ENCODE data around the gene EHMT1.

Gene EHMT1

DNA sequence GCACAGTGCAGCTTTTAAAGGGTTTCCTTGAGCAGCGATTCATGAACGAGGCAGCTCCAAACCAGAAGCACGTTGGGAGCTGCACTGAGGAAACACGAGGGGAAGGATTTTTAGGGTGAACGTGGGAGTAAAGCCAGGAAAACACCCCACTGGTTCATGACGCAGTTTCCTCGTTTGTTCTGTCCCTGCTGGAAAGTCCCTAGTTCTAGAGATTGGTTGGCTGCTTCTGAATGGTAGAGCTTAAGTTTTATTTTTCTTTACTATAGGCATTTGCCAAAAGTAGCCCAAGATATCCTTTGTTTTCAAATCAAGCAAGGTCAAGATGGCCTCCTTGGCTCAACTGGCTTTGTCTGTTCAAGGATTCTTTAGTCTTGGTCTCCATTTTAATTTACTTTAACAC lies 142.2 kb downstream of the EHMT1 start:
- intact Hi-C loops (cut with DNase I; ENCODE audit: low total_unique reads), result no loop called here
- Histone ChIP-seq H3K36me3 (peaks cover 40 to 91% (median 79%) of the 10 kb centered on the region in 3 donors), H3K4me1 (no peaks in the 10 kb centered on the region), H3K4me3 (no peak overlapping the region), H3K27me3 (no peaks in the 10 kb centered on the region), H3K9me3 (no peaks in the 10 kb centered on the region), H3K27ac (no peak overlapping the region)
- no peak for DNase-seq
- TF ChIP-seq, protein P1, sequence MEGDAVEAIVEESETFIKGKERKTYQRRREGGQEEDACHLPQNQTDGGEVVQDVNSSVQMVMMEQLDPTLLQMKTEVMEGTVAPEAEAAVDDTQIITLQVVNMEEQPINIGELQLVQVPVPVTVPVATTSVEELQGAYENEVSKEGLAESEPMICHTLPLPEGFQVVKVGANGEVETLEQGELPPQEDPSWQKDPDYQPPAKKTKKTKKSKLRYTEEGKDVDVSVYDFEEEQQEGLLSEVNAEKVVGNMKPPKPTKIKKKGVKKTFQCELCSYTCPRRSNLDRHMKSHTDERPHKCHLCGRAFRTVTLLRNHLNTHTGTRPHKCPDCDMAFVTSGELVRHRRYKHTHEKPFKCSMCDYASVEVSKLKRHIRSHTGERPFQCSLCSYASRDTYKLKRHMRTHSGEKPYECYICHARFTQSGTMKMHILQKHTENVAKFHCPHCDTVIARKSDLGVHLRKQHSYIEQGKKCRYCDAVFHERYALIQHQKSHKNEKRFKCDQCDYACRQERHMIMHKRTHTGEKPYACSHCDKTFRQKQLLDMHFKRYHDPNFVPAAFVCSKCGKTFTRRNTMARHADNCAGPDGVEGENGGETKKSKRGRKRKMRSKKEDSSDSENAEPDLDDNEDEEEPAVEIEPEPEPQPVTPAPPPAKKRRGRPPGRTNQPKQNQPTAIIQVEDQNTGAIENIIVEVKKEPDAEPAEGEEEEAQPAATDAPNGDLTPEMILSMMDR (IDR thresholded peaks at IDR 0.05), result no peak

DNA sequence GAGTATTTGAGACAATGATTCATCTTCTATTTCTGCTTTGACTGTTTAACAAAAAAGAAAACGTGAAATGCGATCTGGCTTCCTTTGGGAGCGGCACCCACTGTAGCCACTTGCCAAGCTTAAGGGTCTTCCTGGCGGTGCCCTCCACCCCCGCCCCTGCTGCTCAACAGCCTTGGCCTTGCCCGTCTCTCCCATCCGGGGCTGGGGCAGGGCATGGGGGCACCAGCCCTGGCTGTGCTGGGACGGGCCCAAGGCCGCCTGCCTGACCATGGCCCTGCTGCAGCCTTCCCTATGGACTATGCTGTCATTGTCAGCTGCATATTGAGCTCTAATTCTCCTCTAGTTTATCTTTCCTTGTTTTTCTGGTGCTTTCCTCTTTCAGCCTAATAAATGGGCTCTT lies 143.0 kb downstream of the EHMT1 start:
- Histone ChIP-seq H3K4me1 (no peaks in the 10 kb centered on the region), H3K36me3 (peaks cover 44 to 95% (median 84%) of the 10 kb centered on the region in 3 donors), H3K4me3 (no peak overlapping the region), H3K27me3 (no peaks in the 10 kb centered on the region), H3K9me3 (no peaks in the 10 kb centered on the region), H3K27ac (no peak overlapping the region)
- no peak for DNase-seq
- TF ChIP-seq, protein P1 (IDR thresholded peaks at IDR 0.05), result no peak
- intact Hi-C loops (cut with DNase I; ENCODE audit: low total_unique reads), result no loop called here

DNA sequence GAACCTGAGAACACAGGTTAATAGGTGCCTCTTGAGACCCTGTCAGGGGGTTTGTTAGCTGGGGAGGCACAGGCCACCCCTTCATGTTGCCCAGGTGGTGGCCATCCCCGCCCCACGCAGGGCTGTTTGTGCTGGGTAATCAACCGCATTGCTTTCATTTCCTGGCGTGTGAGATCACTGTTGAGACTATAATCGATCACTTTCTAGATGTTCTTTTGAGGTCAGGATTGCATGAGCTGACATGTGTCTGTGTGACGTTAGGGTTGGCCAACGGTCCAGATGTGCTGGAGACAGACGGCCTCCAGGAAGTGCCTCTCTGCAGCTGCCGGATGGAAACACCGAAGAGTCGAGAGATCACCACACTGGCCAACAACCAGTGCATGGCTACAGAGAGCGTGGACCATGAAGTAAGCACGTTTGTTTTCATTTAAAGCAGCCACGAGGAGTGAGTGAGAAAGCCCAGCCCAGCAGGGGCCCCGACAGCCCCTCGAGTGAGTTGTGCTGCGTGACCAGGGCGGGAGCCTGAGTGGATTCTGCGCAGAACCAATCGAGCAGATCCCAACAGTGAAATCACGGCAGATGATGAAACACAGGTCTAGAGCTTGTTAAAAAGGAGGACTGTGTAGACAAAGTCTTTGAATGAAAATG lies 143.7 kb downstream of the EHMT1 start:
- H3K27me3 ChIP-seq, result no peaks in the 10 kb centered on the region
- no peaks in the 10 kb centered on the region for H3K4me1 ChIP-seq
- no peak overlapping the region for H3K27ac ChIP-seq
- no peaks in the 10 kb centered on the region for H3K9me3 ChIP-seq
- DNase-seq, result no peak
- TF ChIP-seq, protein P1 (IDR thresholded peaks at IDR 0.05), result no peak
- intact Hi-C loops (cut with DNase I; ENCODE audit: low total_unique reads), result no loop called here
- H3K4me3 ChIP-seq, result no peak overlapping the region
- H3K36me3 ChIP-seq, result peaks cover 44 to 95% (median 82%) of the 10 kb centered on the region in 3 donors

DNA sequence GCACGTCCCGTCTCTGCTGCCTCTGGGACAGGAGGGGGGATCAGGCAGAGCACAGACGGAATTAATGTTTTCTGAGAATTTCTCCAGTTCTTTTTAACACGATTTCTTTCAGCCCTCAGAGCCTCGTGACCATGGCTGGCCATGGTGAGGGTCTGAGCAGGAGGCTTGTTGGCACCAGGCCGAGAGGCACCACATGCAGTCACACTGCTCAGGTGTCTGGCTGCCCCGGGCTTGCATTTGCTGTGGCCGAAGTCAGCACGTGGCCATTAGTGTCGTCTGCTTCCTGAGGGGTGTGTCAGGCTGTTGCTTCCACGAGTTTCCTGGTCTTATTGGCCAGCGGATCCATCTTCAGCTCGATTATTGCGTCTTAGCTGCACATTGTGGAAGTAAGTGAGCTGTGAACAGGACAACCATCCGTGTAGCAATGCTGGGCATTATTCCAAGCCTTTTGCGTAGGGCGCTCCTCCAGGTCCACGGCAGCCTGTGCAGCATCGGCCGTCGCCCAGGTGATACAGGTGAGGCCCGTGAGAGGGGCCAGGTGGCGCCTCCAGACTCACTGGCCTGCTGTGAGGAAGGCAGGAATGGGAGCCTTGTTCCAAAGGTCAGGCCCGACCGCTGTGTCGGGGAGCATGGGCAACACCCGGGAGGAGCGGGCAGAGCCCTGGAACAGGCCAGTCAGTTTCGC lies 144.6 kb downstream of the EHMT1 start:
- intact Hi-C loops (cut with DNase I; ENCODE audit: low total_unique reads), result no loop called here
- Histone ChIP-seq H3K27me3 (no peaks in the 10 kb centered on the region), H3K4me1 (no peaks in the 10 kb centered on the region), H3K36me3 (peaks cover 35 to 87% (median 78%) of the 10 kb centered on the region in 3 donors), H3K9me3 (no peaks in the 10 kb centered on the region), H3K27ac (no peak overlapping the region), H3K4me3 (no peak overlapping the region)
- no peak for DNase-seq
- TF ChIP-seq, protein P1 (IDR thresholded peaks at IDR 0.05), result no peak

DNA sequence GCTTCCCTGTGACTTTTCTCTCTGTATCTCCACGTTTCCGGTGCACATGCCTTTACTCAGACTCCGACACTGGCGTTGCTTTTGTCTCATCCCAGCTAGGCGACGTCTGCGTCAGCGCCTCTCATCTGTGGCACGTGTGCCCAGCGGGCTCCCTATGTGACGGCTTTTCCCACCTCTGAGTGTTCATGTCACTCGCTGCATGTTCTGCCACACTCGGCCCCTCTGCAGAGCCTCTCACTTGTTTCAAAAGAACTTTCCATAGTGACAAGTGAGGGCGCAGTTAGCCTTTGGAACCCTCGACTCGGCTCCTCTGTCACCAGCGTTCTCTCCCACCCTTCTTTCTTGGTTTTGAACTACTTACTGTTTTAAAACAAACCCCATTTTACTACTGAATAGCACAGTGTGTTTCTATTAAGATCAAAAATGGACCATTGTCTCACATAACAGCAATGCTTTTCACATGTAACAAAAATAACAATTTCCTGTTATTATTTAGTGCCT lies 145.4 kb downstream of the EHMT1 start:
- Histone ChIP-seq H3K9me3 (no peaks in the 10 kb centered on the region), H3K27ac (no peak overlapping the region), H3K4me1 (no peaks in the 10 kb centered on the region), H3K4me3 (no peak overlapping the region), H3K36me3 (peaks cover 33 to 79% (median 70%) of the 10 kb centered on the region in 3 donors), H3K27me3 (no peaks in the 10 kb centered on the region)
- DNase-seq, result no peak
- TF ChIP-seq, protein P1 (IDR thresholded peaks at IDR 0.05), result no peak
- intact Hi-C loops (cut with DNase I; ENCODE audit: low total_unique reads), result no loop called here

Data from tibial artery (tissue), 4 donors.